ENCODE results near the gene RPS6KB1.
A peak's percentile ranks its signal among the peaks of the same experiment; 100 is the strongest.
"Not testable (repeated sequence)": the region's sequence is repeated elsewhere in the genome, so short reads cannot be mapped to it uniquely, and the experiment has no call there.

The RPS6KB1 gene

GRCh38 chr17:59892924-59893675, at the start of gene RPS6KB1, which contains the start of gene TUBD1:
RPS6KB1 (plus strand) TSS chr17:59893121; CDS start chr17:59893185, 64 bp downstream.
TUBD1 (minus strand) TSS chr17:59892943; CDS start chr17:59891002, 1,941 bp downstream.
- peak; percentile 98 for DNase-seq

- DNase-seq, result no peak
Measured at GRCh38 chr17:59844884-59845594, 47.9 kb upstream of the RPS6KB1 start.

- DNase-seq, result peak; percentile 74
Measured at GRCh38 chr17:59845595-59846393, 47.1 kb upstream of the RPS6KB1 start.

GRCh38 chr17:59846394-59847165, 46.3 kb upstream of the RPS6KB1 start:
- peak; percentile 68 for DNase-seq

- DNase-seq, result no peak
Measured at GRCh38 chr17:59848385-59848668, 44.6 kb upstream of the RPS6KB1 start.

- peak; percentile 48 for DNase-seq
Measured at GRCh38 chr17:59848778-59849177, 44.1 kb upstream of the RPS6KB1 start.

GRCh38 chr17:59850311-59850710, 42.6 kb upstream of the RPS6KB1 start:
- not testable (repeated sequence) for DNase-seq

- DNase-seq, result no peak
Measured at GRCh38 chr17:59851439-59852375, 41.2 kb upstream of the RPS6KB1 start.

- not testable (repeated sequence) for DNase-seq
Measured at GRCh38 chr17:59852847-59853167, 40.1 kb upstream of the RPS6KB1 start.

- DNase-seq, result peak; percentile 49
Measured at GRCh38 chr17:59853168-59853918, 39.6 kb upstream of the RPS6KB1 start.

- not testable (repeated sequence) for DNase-seq
Measured at GRCh38 chr17:59853919-59854729, 38.8 kb upstream of the RPS6KB1 start.

GRCh38 chr17:59856859-59857794, 35.8 kb upstream of the RPS6KB1 start:
- DNase-seq, result no peak

GRCh38 chr17:59858167-59858816, 34.6 kb upstream of the RPS6KB1 start:
- DNase-seq, result no peak

- no peak for DNase-seq
Measured at GRCh38 chr17:59858932-59859331, 34.0 kb upstream of the RPS6KB1 start.

- DNase-seq, result peak; percentile 33
Measured at GRCh38 chr17:59859444-59860025, 33.4 kb upstream of the RPS6KB1 start.

GRCh38 chr17:59863616-59864015, 29.3 kb upstream of the RPS6KB1 start:
- no peak for DNase-seq

GRCh38 chr17:59869941-59870218, 23.0 kb upstream of the RPS6KB1 start:
- DNase-seq, result no peak

GRCh38 chr17:59870482-59870881, 22.4 kb upstream of the RPS6KB1 start:
- no peak for DNase-seq
